Transverse colon (tissue), 3 donors: ENCODE measurements around the gene EPHA4.

Experiments
- CTCF ChIP-seq, 5 experiments: fragments of 200-600 bp in 3 of 5; fragments of 450-650 bp in 2 of 5; sonication (generic) in 3 of 5; IDR thresholded peaks; 1 replicate in 2 of 5; 2 replicates in 3 of 5; pipeline ENCODE4 v1.5.1; 2016 to 2017; ENCODE audit warnings: antibody characterized with exemption in 5 of 5, inconsistent platforms in 3 of 5, mild to moderate bottlenecking in 2 of 5, moderate library complexity in 1 of 5
- EP300 ChIP-seq: sonication (generic); formaldehyde crosslinking; IDR thresholded peaks from one replicate; pipeline ENCODE4 v1.6.1; 2017; ENCODE audit warnings: antibody characterized with exemption, low read depth

DNA sequence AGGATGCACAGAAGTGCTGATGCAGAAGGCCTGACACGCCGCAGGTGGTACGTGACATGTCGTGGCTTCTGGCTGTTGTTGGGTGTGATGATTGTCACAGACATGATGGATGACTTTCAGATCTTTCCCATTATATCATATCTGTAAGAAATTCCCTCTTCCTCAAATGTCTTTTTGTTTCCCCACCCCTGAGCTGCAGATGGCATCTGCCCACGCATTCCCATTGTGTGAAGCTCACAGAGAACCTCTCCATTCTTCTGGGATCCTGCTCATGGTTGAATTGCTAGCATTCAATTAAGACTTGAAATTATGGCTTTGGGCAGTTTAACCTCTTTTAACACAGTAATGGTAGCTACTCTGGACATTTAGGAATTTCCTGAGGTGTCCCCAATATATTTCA lies 28.3 kb upstream of the EPHA4 start:
- no peak for TF ChIP-seq CTCF (IDR thresholded peaks at IDR 0.05)
- no peak for TF ChIP-seq EP300
